HG03064 (cell line): ENCODE results near the gene RBP5.

Experiments
- ATAC-seq: cut with Tn5 transposase; IDR thresholded peaks from one replicate; pipeline ENCODE4 v1.9.1; 2021; ENCODE audit warnings: low read depth; ENCODE audit not compliant: unreplicated experiment

The RBP5 gene

DNA sequence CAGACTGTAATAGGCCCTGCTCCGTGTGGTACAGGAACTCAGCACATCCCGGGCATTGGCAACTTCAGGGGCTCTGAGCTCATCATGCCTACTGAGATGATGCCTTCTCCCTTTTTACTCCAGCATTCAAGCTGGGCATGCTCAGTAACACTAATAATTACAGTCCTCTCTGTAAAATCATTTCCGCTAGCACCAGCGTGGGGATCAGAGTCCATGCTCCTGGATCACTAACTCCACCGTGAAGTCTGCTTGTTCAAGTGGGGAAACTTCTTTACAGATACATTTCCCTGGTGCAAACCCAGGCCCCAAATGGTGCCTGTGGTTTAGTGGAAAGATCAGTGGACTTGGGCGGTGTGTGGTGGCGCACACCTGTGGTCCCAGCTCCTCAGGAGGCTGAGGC is 18.2 kb upstream of the RBP5 start:
- no peak for ATAC-seq

DNA sequence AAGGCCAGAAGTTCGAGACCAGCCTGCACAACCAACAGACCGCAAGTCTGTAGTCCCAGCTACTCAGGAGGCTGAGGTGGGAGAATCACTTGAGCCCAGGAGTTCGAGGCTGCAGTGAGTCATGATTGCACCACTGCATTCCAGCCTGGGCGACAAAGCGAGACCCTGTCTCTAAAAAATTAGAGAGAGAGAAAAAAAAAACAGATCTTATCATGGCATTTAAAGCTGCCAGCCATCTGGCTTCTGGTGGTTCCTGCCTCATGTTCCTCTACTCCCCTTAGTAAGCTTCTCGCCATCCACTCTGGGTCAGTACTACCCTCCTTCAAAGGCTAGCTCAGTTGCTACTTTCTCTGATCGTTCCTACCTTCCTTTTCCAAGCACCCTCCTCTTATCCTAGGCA is 17.5 kb upstream of the RBP5 start:
- no peak for ATAC-seq

GRCh38 chr12:7145671-7146070 is 17.0 kb upstream of the RBP5 start:
- no peak for ATAC-seq

GRCh38 chr12:7144414-7145120 is 15.9 kb upstream of the RBP5 start:
- no peak for ATAC-seq

DNA sequence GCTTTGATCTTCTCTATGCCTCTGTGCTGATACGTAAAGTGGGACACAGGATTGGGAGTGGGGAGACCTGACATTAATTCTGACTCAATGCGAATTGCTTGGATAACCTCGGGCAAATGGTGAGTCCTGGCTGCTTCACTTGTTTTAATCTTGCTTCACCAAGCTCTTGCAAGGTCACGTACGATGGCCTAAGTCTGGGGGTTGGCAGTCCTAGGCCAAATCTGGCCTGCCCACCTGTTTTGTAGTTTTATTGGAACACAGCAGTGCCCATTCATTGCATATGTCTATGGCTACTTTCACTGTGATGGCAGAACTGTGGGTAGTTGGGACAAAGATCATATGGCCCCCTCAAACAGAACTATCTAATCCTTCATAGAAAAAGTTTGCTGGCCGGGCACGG is 14.9 kb upstream of the RBP5 start:
- no peak for ATAC-seq

GRCh38 chr12:7142809-7143465 is 14.2 kb upstream of the RBP5 start:
- no peak for ATAC-seq

- ATAC-seq: no peak
Observed at GRCh38 chr12:7142056-7142644, 13.5 kb upstream of the RBP5 start.

GRCh38 chr12:7141351-7142005 is 12.8 kb upstream of the RBP5 start:
- no peak for ATAC-seq

DNA sequence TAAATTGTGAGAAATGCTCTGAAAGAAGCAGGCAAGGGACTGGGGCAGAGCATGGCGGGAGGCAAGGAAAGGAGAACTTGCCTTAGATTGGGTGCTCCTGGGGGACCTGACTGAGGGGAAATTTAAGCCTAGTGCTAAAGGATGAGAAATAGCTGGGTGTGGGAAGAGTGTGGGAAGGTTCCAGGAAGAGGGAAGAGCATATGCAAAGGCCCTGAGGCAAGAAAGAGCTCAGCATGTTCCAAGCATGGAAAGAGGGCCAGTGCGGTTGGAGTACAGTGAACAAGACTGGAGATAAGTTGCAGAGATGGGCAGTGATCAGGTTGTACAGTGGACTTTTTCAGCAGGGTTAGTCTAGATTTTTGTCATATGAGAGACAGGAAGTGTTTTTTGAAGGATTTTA is 10.5 kb upstream of the RBP5 start:
- no peak for ATAC-seq

DNA sequence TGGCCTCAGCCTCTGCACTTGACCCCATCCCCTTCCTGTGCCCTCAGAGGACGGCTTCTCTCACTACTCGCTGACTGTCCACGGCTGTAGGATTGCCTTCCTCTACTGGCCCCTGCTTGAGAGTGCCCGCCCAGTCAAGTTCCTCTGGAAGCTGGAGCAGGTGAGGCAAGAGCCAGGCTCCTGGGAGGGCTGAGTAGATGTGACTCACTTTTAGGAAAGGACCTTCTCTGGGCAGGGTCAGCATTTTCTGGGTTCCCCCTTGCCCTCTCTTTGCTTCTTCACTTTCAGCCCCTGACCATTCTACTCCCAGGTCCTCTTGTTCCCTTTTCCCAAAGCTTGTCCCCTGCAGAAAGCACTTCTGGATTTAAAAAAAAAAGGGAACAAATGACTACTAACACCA is 9.2 kb upstream of the RBP5 start:
- ATAC-seq: no peak

GRCh38 chr12:7136676-7137075 is 8.0 kb upstream of the RBP5 start:
- no peak for ATAC-seq

- ATAC-seq: no peak
Observed at GRCh38 chr12:7136071-7136470, 7.4 kb upstream of the RBP5 start.

- ATAC-seq: no peak
Observed at GRCh38 chr12:7134396-7135166, 5.9 kb upstream of the RBP5 start.

DNA sequence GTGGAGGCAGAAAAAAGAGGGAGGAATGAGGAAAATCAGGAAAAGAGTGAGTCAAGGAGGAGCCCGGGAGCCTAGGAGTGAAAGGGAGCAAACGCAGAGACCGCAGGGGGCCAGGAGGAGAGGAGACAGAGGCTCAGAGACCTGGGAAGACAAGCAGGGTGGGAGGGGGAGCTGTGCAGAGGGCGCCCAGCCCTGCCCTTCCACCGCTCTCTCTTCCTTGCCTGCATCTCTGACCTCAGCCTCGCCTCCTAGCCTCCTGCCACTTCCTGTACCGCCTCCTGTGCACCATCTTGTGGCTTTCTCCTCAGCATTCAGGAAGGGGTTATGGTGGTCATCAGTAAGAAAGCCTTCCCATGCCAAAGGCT is 2.8 kb upstream of the RBP5 start:
- ATAC-seq: no peak

DNA sequence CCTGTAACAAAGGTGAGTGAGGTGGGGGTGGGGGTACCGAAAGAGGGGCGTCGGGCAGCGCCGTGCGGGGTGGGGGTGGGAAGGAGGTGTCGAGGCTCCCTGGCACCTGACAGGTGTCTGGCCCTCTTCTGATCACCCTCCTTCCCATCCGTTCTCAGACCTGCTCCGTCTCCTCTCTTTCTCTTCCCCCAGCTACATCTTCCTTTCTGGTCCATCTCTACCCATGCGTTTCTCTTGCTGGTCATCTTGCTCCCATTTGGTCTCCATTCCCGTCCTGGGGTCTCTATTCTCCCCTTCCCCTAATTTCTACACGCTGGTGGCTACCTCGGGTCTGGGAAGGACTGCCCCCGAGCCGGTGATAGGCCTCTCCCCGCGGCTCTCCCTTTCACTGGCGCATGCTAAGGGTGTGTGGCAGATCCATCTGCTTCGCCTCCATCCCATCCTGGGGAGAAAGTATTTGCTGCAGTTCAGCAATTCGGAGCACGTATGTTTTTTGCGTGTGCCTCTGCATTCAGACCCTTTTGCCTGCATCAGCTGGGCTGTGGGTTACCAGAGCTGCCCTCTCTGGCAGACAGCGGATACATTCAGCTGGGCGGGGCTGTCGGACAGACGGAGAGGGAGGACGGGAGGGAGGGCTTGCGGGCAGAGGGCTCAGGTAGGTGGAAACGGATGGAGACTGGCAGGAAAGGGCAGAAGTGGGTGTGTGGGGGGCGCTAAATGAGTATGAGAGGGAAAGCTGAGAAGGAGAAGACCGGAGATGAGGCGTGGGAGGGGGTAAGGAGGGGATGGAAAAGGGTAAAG is 2.2 kb upstream of the RBP5 start:
- ATAC-seq: peak; percentile 43

DNA sequence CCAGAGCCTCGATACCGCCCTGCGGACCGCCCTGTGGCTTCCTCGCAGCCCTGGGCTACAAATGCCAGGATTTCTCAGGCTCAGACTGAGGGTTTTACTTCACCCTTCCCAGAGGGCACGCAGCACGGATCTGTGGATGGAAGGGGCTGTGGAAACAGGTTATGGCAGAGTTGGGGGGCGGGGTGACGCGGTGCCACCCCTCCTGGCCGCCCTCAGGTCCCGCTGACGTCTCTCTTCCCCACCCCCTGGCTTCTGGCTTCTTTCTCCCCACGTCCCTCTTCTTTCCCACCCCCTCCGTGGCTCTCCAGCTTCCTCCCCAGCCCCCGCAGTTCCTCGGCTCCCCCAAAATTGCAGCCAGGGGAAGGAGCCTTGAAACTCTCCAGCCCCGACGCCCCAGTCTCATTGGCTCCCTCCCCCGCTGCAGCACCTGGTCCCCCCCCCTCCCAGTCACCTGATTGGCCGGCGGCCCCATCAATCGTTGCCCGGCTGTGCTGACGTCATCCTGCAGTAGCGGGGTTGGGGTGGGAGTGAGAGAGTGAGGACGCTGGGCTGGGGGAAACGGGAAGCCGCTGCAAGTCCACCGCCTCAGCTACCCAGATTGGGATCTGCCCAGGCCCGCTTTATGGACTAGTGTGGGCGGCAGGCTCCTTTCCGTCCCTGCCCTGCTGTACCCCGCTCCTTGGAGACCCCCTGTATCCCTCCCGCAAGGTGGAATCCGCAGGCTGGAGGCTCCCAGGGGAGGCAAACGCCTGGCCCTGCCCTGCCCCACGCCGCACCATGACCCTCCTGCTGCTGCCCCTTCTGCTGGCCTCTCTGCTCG is 1.4 kb upstream of the RBP5 start, which contains the start of gene CLSTN3:
Gene CLSTN3, plus strand, starts transcription at position 500 of the 820 bp plus-strand sequence. Its CDS starts 278 bp downstream, at position 778.
- ATAC-seq: peak; percentile 55

- ATAC-seq: peak; percentile 26
Observed at GRCh38 chr12:7129287-7129871, 690 bp upstream of the RBP5 start.

DNA sequence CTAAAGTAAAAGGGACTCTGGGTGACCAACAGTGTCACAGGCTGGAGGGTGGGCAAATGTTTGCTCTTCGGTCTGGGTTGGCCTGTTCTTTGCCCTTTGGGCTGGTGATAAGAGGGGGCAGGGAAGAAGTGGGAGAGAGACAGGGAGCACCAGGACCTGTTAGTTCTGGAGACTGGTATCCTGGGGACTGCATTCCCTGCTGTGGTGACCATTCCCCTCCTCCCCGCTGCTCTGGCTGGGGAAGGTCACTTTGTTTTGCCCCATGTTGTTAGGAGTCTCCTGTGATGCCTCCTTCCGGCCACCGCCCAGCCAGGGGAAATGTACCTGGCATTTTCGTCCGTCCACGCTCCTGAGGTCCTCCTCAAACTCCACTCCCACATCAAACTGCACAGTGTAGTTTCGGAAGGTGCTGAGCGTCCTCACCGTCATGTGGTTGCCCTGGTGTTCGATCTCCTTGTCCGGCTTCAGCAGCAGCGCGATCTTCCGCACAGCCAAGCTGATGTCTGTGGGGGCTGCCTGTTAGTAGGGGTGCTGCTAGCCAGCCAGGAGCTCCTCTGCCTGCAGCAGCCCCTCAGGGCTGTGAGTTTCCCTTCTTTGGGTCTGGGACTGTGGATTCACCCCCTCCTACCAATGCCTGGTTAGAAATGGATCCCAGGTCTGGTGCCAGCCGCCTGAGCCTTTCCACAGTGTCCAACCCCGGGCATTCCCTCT is 618 bp downstream of the RBP5 start:
- no peak for ATAC-seq
